ENCODE data around the gene HPCA. TPM values are rescaled to one million over a fixed set of nuclear protein-coding genes. Genes with fewer than 3 reads are reported as not detected.

HPCA gene
- total RNA-seq, 2 donors from 2014 or later = not detected

DNA sequence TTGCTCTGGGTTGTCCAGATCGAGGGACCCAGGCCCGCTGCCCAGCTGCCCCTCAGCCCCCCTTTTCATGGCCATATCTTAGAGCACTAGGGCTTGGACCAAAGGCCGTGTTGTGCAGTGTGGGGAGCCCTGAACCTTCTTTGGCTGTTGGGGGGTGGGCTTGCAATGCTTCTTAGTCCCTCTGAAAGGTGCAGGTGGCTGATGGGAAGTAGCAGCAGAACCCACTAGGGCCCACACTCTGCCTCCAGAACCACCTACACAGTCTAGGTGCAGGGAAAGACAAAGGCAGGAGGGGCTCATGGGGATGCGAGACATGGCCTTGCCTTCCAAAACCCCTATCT is 2.3 kb upstream of the HPCA start:
- no peaks in the 10 kb centered on the region for H3K36me3 ChIP-seq (replicated peaks in 1 of 2; ENCODE audit: insufficient read depth in 1 of 2, low read depth in 2 of 2)
- WGBS, 2 donors = 60 to 67% methylated on average over 3 to 4 of the region's 4 CpGs
- DNase-seq = no peak
- no peak for ATAC-seq
- H3K27me3 ChIP-seq = peaks cover 0 to 14% of the 10 kb centered on the region in 2 donors
- no peak for TF ChIP-seq POLR2A (IDR thresholded peaks at IDR 0.05)
- TF ChIP-seq, protein P1, sequence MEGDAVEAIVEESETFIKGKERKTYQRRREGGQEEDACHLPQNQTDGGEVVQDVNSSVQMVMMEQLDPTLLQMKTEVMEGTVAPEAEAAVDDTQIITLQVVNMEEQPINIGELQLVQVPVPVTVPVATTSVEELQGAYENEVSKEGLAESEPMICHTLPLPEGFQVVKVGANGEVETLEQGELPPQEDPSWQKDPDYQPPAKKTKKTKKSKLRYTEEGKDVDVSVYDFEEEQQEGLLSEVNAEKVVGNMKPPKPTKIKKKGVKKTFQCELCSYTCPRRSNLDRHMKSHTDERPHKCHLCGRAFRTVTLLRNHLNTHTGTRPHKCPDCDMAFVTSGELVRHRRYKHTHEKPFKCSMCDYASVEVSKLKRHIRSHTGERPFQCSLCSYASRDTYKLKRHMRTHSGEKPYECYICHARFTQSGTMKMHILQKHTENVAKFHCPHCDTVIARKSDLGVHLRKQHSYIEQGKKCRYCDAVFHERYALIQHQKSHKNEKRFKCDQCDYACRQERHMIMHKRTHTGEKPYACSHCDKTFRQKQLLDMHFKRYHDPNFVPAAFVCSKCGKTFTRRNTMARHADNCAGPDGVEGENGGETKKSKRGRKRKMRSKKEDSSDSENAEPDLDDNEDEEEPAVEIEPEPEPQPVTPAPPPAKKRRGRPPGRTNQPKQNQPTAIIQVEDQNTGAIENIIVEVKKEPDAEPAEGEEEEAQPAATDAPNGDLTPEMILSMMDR (IDR thresholded peaks at IDR 0.05) = no peak
- intact Hi-C loops (cut with DNase I) = no loop called here
- no peak overlapping the region for H3K27ac ChIP-seq
- no peaks in the 10 kb centered on the region for H3K9me3 ChIP-seq
- no peak overlapping the region for H3K4me3 ChIP-seq
- peaks cover 21% of the 10 kb centered on the region for H3K4me1 ChIP-seq

DNA sequence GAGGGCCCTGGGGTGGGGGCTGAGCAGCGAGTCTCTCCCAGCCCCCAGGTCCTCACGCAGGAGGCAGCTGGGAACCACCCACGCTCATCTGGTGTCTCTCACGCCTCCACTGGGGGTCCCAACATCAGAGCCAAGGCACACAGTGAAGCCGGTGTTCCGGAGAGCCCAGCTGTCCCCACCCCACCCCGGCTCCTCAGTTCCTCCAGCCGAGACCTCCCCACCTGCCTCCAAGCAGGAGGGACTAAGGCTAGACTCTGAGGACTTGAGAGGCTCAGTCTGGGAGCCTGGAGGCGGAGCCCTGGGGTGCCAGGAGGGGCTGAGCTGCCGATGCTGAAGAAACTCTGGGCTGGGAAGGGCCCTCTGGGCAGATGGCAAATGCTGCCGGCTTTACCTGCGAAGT is 1.6 kb upstream of the HPCA start:
- intact Hi-C loops (cut with DNase I) = no loop called here
- ATAC-seq (no peak), DNase-seq (no peak)
- TF ChIP-seq, protein P1 (IDR thresholded peaks at IDR 0.05) = no peak
- no peak for TF ChIP-seq POLR2A (IDR thresholded peaks at IDR 0.05)
- 53 to 55% methylated on average over 4 to 12 of the region's 12 CpGs for WGBS, 2 donors
- Histone ChIP-seq H3K9me3 (no peaks in the 10 kb centered on the region), H3K27ac (no peak overlapping the region), H3K4me3 (no peak overlapping the region), H3K27me3 (peaks cover 0 to 14% of the 10 kb centered on the region in 2 donors), H3K4me1 (peaks cover 21% of the 10 kb centered on the region), H3K36me3 (replicated peaks in 1 of 2; ENCODE audit: insufficient read depth in 1 of 2, low read depth in 2 of 2) (no peaks in the 10 kb centered on the region)

DNA sequence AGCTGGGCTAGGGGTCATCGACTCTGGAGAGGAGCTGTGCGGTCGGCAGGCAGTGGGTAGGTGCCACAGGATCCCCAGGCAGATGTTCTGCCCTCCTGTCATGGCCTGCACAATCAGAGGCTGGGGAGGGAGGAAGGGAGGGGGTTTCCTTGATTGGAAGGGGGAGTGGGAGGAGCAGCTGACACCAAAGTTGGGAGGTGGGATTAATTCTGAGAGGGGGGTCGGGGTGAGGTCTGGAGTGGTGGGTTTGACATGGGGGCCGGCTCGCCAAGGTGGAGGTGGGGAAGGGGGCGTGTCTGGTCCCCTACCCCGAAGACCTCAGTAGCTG is 651 bp upstream of the HPCA start:
- Histone ChIP-seq H3K9me3 (no peaks in the 10 kb centered on the region), H3K4me3 (no peak overlapping the region), H3K27ac (no peak overlapping the region), H3K27me3 (peaks cover 0 to 14% of the 10 kb centered on the region in 2 donors), H3K36me3 (replicated peaks in 1 of 2; ENCODE audit: insufficient read depth in 1 of 2, low read depth in 2 of 2) (no peaks in the 10 kb centered on the region), H3K4me1 (peaks cover 21% of the 10 kb centered on the region)
- WGBS, 2 donors = 21 to 22% methylated on average over 8 of the region's 8 CpGs
- no peak for TF ChIP-seq POLR2A (IDR thresholded peaks at IDR 0.05)
- TF ChIP-seq, protein P1 (IDR thresholded peaks at IDR 0.05) = no peak
- peak; percentile 5 for ATAC-seq
- no peak for DNase-seq
- intact Hi-C loops (cut with DNase I) = no loop called here

DNA sequence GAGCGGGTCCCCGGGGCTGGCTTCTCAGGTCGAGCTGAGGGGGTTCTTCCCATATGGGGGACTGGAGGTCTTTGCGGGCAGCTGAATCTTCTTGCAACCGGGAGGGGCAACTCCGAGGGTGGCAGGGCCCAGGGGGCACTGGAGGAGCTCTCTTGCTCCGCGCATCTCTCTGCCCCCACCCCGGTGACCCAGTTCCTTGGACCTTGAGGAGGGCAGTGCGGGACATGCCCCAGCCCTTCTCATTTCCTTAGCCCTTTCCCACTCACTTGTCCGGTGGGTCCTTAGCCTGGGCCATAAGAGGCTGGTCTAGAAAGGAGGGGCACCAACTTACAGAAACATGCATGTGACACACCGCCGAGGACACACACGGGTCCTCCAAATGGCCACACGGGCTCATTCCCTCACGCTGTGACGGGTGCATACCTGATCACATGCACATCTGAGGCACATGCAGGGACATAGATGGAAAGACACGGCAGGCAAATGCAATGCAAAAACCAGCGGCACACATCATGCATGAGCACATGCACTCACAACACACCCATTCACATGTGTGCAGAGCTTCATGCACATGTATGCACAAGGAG is 630 bp downstream of the HPCA start:
- Histone ChIP-seq H3K27me3 (peaks cover 0 to 14% of the 10 kb centered on the region in 2 donors), H3K4me1 (peaks cover 14% of the 10 kb centered on the region), H3K4me3 (no peak overlapping the region), H3K27ac (no peak overlapping the region), H3K36me3 (replicated peaks in 1 of 2; ENCODE audit: insufficient read depth in 1 of 2, low read depth in 2 of 2) (no peaks in the 10 kb centered on the region), H3K9me3 (no peaks in the 10 kb centered on the region)
- no peak for DNase-seq
- WGBS, 2 donors = 30 to 40% methylated on average over 18 to 19 of the region's 19 CpGs
- TF ChIP-seq, protein P1 (IDR thresholded peaks at IDR 0.05) = no peak
- no peak for TF ChIP-seq POLR2A (IDR thresholded peaks at IDR 0.05)
- no peak for ATAC-seq
- intact Hi-C loops (cut with DNase I) = no loop called here

DNA sequence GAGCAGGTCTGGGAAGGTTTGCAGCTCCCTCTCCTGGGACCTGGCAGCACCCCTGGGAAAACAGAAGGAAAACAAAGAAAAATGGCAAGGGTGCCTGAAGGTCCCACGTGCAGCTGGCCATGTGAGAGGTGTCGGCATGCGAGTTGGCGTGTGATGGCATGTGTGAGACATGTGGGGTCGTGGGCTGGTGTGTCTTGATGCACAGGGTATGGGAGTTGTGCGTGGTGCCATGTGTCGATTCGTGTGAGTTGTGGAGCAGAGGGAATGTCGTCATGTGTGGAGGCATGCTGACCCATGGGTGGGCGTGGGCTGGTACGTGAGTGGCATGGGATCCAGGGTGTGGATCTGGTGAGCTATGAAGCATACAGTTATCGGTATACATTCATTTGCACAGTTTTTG is 1.3 kb downstream of the HPCA start:
- WGBS, 2 donors = 61 to 67% methylated on average over 12 of the region's 12 CpGs
- H3K9me3 ChIP-seq = no peaks in the 10 kb centered on the region
- ATAC-seq (no peak), DNase-seq (no peak)
- no peaks in the 10 kb centered on the region for H3K36me3 ChIP-seq (replicated peaks in 1 of 2; ENCODE audit: insufficient read depth in 1 of 2, low read depth in 2 of 2)
- no peak overlapping the region for H3K27ac ChIP-seq
- H3K4me3 ChIP-seq = no peak overlapping the region
- TF ChIP-seq, protein P1 (IDR thresholded peaks at IDR 0.05) = no peak
- TF ChIP-seq POLR2A (IDR thresholded peaks at IDR 0.05) = no peak
- peaks cover 0 to 14% of the 10 kb centered on the region in 2 donors for H3K27me3 ChIP-seq
- peaks cover 11% of the 10 kb centered on the region for H3K4me1 ChIP-seq
- intact Hi-C loops (cut with DNase I) = no loop called here
